HG03378 (cell line): Measurements from ENCODE around the gene GRPR.
"Not testable (repeated sequence)": the region's sequence is repeated elsewhere in the genome, so short reads cannot be mapped to it uniquely, and the experiment has no call there.

ENCODE experiments used
- ATAC-seq: cut with Tn5 transposase; IDR thresholded peaks from one replicate; pipeline ENCODE4 v1.9.1; 2021; ENCODE audit warnings: mild to moderate bottlenecking, moderate library complexity; ENCODE audit not compliant: unreplicated experiment

The GRPR gene

GRCh38 chrX:16175329-16176061, 52.1 kb downstream of the GRPR start:
- ATAC-seq, result no peak

GRCh38 chrX:16177260-16177659, 53.9 kb downstream of the GRPR start:
- ATAC-seq, result no peak

DNA sequence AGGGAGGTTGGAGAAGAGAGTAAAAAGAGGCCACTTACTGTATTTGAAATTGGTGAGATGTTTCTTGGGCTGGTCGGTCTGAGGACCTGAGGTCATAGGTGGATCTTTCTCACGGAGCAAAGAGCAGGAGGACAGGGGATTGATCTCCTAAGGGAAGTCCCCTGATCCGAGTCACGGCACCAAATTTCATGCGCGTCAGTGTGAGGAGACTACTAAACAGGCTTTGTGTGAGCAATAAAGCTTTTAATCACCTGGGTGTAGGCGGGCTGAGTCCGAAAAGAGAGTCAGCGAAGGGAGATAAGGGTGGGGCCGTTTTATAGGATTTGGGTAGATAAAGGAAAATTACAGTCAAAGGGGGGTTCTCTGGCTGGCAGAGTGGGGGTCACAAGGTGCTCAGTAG, 60.5 kb downstream of the GRPR start:
- ATAC-seq, result not testable (repeated sequence)

GRCh38 chrX:16185725-16186136, 62.4 kb downstream of the GRPR start:
- ATAC-seq, result peak; percentile 100

GRCh38 chrX:16186380-16187007, 63.1 kb downstream of the GRPR start:
- ATAC-seq, result no peak

DNA sequence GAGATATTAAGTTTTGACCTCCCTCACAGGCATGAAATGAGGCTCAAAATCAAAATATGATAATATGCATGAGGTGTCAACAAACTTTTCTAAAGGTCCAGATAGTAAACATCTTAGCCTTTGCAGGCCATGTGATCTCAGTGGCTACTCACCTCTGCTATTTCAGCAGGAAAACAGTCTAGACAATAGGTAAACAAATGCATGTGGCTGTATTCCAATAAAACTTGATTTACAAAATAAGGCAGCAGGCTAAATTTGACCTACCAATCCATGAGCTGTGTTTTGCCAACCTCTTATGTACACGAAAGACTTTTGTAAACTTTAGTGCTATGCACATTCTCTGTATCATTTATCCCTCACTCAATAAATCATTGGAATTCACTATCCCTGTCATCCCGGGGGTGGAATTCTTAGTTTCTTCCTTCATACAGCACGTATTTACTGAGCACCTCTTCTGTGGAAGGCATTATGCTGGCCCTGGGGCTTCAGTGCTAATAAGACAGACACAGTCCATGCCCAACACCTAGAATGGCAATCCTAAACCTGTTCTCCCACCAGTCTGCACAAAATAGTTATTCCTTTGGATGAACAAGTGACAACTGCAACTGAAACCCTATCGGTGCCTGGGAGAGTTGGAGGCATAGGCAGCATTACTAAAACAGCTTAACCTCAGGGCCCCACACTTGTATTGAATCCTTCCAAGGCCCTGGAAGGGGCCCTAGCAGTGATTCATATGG, 63.8 kb downstream of the GRPR start:
- ATAC-seq, result no peak

DNA sequence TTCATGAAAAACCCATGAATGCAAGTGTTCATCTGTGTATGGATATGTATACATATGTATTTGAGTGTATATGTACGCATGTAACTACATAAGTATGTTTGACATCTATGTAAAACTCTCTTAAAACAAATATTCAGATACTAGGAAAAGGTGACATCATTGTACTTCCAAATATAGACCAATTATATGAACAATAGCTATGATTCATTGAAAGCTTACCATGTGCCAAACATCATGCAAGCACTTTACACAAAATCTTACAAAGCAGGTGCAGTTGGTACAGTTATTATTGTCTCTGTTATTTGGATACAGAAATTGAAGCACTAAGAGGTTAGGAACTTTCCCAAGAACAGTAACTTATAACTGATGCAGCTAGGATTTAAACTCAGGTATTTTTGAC, 65.3 kb downstream of the GRPR start:
- ATAC-seq, result no peak

DNA sequence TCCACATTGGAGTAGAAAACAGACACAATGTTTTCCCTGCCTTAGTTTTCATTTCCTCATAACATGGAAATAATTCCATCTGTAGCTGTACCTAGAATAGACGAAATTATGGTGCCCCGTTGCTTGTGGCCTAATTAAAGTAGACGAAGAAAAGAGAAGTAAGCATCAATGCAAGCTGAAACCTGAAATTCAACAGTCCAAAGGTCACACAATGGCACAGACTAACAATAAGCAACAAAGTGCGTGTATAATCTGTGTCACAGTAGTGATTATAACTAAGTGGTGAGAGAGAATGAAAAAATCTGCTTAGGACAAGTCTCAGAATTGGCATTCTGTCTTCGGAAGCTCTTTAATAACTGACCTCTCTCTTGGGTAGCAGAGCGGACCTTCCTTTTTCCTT, 68.2 kb downstream of the GRPR start:
- no peak for ATAC-seq

GRCh38 chrX:16196829-16197228, 73.5 kb downstream of the GRPR start:
- ATAC-seq, result no peak

GRCh38 chrX:16199343-16199742, 76.0 kb downstream of the GRPR start:
- ATAC-seq, result no peak

GRCh38 chrX:16202943-16203342, 79.6 kb downstream of the GRPR start:
- ATAC-seq, result no peak
